GM12878 (cell line): ENCODE measurements around the gene RHBDD1. TPM values are rescaled to one million over a fixed set of nuclear protein-coding genes. Genes with fewer than 3 reads are reported as not detected.

ENCODE experiments used
- ATAC-seq: fragments of 200-7000 bp; cut with Tn5 transposase; 3 replicates; pipeline ENCODE4 v1.9.1; 2020; ENCODE audit warnings: mild to moderate bottlenecking, moderate library complexity
- BruUV-seq: library from RNA; stranded (reverse); fragments of 400-500 nt; replicated peaks from 2 replicates; lab custom pipeline; 2021; lab: Mats Ljungman, UMichigan
- CTCF ChIA-PET: fragments of 300-600 bp; sonication (Branson Sonifier 250); formaldehyde crosslinking; extraction: SDS; loops from one replicate; lab custom pipeline; 2021; ENCODE audit warnings: inconsistent platforms; lab: Yijun Ruan, JAX
- POLR2A ChIA-PET: fragments of 350-600 bp; formaldehyde crosslinking; extraction: SDS; loops from one replicate; lab custom pipeline; 2021; ENCODE audit warnings: inconsistent platforms; lab: Charles Lee
- RAD21 ChIA-PET: fragments of 300-600 bp; sonication (Branson Sonifier 250); formaldehyde crosslinking; loops from one replicate; lab custom pipeline; 2023; ENCODE audit warnings: antibody characterized with exemption; ENCODE audit not compliant: unreplicated experiment; lab: Charles Lee
- SMC1A ChIA-PET: fragments of 300-600 bp; sonication (Branson Sonifier 250); formaldehyde crosslinking; loops from one replicate; lab custom pipeline; 2023; ENCODE audit not compliant: unreplicated experiment, uncharacterized antibody; lab: Charles Lee
- DNase-seq: peaks from one replicate; pipeline ENCODE4 v3.0.0-alpha.2; 2011; ENCODE audit warnings: low read depth, low spot score
- FAIRE-seq: peaks from 3 replicates; lab custom pipeline; 2011; peaks lifted over from hg19 to GRCh38; lab: Jason Lieb, UNC
- H2AFZ ChIP-seq: 2 replicates; pipeline ENCODE4 v1.6.0; 2011; ENCODE audit warnings: low read depth, low read length, control low read depth; ENCODE audit not compliant: control insufficient read depth
- H3K27ac ChIP-seq: 2 replicates; pipeline ENCODE4 v1.5.1; 2011; ENCODE audit warnings: control low read depth; ENCODE audit not compliant: control insufficient read depth, insufficient read depth
- H3K27me3 ChIP-seq, 2 experiments: replicated peaks in 1 of 2; 2 replicates each; pipeline versions ENCODE4 v1.6.0 to v1.6.1; 2011; ENCODE audit warnings: low read length in 1 of 2; ENCODE audit not compliant: control insufficient read depth in 2 of 2, insufficient read depth in 2 of 2
- H3K36me3 ChIP-seq, 2 experiments: 2 replicates each; pipeline ENCODE4 v1.5.1; 2011; ENCODE audit warnings: low read length in 1 of 2; ENCODE audit not compliant: control insufficient read depth in 2 of 2, insufficient read depth in 2 of 2
- H3K4me1 ChIP-seq: 2 replicates; pipeline ENCODE4 v1.6.1; 2011; ENCODE audit warnings: mild to moderate bottlenecking, low read length, moderate library complexity, mixed read lengths; ENCODE audit not compliant: control insufficient read depth, insufficient read depth
- H3K4me2 ChIP-seq: 2 replicates; pipeline ENCODE4 v1.6.0; 2011; ENCODE audit warnings: control low read depth; ENCODE audit not compliant: control insufficient read depth, insufficient read depth
- H3K4me3 ChIP-seq: fragments of 200-600 bp; sonication (generic); 2 replicates; pipeline ENCODE4 v1.5.1; 2016
- H3K79me2 ChIP-seq: 2 replicates; pipeline ENCODE4 v1.6.0; 2011; ENCODE audit warnings: low read length; ENCODE audit not compliant: control insufficient read depth, insufficient read depth
- H3K9ac ChIP-seq: 2 replicates; pipeline ENCODE4 v1.8.0; 2011; ENCODE audit warnings: low read length, control low read depth, mixed read lengths; ENCODE audit not compliant: control insufficient read depth, insufficient read depth
- H3K9me3 ChIP-seq: replicated peaks from 3 replicates; pipeline ENCODE4 v1.5.1; 2011; ENCODE audit warnings: mild to moderate bottlenecking, low read length; ENCODE audit not compliant: control insufficient read depth, insufficient read depth
- H4K20me1 ChIP-seq: 2 replicates; pipeline ENCODE4 v1.6.0; 2011; ENCODE audit not compliant: control insufficient read depth, insufficient read depth
- E2F4 ChIP-seq: IDR thresholded peaks from 2 replicates; pipeline ENCODE4 v1.6.1; 2012; ENCODE audit warnings: low read depth, low read length, improper control_type of control experiment
- ZBTB40 ChIP-seq: fragments of 450-650 bp; IDR thresholded peaks from 2 replicates; pipeline ENCODE4 v1.6.1; 2016; ENCODE audit warnings: mild to moderate bottlenecking, moderate library complexity, borderline replicate concordance
- ZZZ3 ChIP-seq: IDR thresholded peaks from 2 replicates; pipeline ENCODE4 v1.6.1; 2011; ENCODE audit warnings: low read depth; ENCODE audit not compliant: control insufficient read depth, insufficient read length
- WGBS: methylation state at CpG from one replicate; pipeline ENCODE4 v1.1.6; 2016; ENCODE audit warnings: low lambda C conversion rate; ENCODE audit not compliant: insufficient replicate concordance, insufficient coverage; ENCODE audit errors: missing lambda C conversion rate; 5-methylcytosine and 5-hydroxymethylcytosine counted together
- in situ Hi-C: fragments of 300-500 bp; cut with MboI; formaldehyde crosslinking; loops from 9 replicates; pipeline ENCODE4 v1.14.3; 2018; ENCODE audit warnings: mixed read lengths
- intact Hi-C: fragments of 100-400 bp; cut with micrococcal nuclease; formaldehyde crosslinking; loops from one replicate; pipeline ENCODE4 v1.14.2; 2022; ENCODE audit not compliant: unreplicated experiment
- polyA plus RNA-seq, 11 experiments: library from polyadenylated mRNA; depleted of rRNA in 4 of 11; unstranded in 6 of 11; stranded (reverse) in 5 of 11; fragments of >200 nt; fragmentation: Nextera tagmentation in 4 of 11; fragmentation: Illumina TruSeq in 1 of 11; extraction: Ambion mirVana in 4 of 11; extraction: Trizol in 1 of 11; gene quantifications; 1 replicate in 1 of 11; 2 replicates in 10 of 11; pipeline versions ENCODE4 v1.2.1 to v1.2.3, GENCODE V29; 2011 to 2016; ENCODE audit warnings: inconsistent platforms in 2 of 11, missing spikeins in 2 of 11, low read depth in 1 of 11
- total RNA-seq, 4 experiments: library from RNA; depleted of rRNA in 3 of 4; stranded (reverse); fragments of >200 nt in 3 of 4; fragmentation: Illumina TruSeq in 1 of 4; extraction: Trizol in 1 of 4; gene quantifications; 2 replicates each; pipeline versions ENCODE4 v1.2.1 to v1.2.3, GENCODE V29; 2013 to 2021

RHBDD1 gene
- total and polyA plus RNA-seq, 10 of the 15 experiments (the other 5 are each of a cell fraction or from before 2014, with no cell fraction given): 7.1 to 36.4 (median 14.7) TPM

GRCh38 chr2:227013330-227013729 lies 177.5 kb downstream of the RHBDD1 start:
- no peaks in the 10 kb centered on the region for H3K27me3 ChIP-seq

More at GRCh38 chr2:227013330-227013729, 177.5 kb downstream of the RHBDD1 start:
- no TSS peak for BruUV-seq
- H3K79me2 ChIP-seq: no peaks in the 10 kb centered on the region
- in situ Hi-C loops (no loop called here), intact Hi-C loops (no loop called here)
- FAIRE-seq (no peak), ATAC-seq (no peak), DNase-seq (no peak)
- no peaks in the 10 kb centered on the region for H3K4me1 ChIP-seq
- H3K9me3 ChIP-seq: no peaks in the 10 kb centered on the region
- no peak overlapping the region for H3K9ac ChIP-seq
- H3K27ac ChIP-seq: no peak overlapping the region
- ChIA-PET POLR2A (no interaction called here), RAD21 (no interaction called here), SMC1A (no interaction called here), CTCF (no interaction called here)
- H3K4me3 ChIP-seq: no peak overlapping the region
- H3K4me2 ChIP-seq: no peak overlapping the region
- H2AFZ ChIP-seq: no peak overlapping the region
- H3K36me3 ChIP-seq: no peaks in the 10 kb centered on the region
- TF ChIP-seq ZBTB40 (no peak), E2F4 (no peak), ZZZ3 (no peak)
- H4K20me1 ChIP-seq: no peaks in the 10 kb centered on the region
- 87% methylated on average over 9 of the region's 9 CpGs for WGBS
